Endodermal cell (in vitro differentiated cells): ENCODE data around the gene KICS2. TPM values are rescaled to one million over a fixed set of nuclear protein-coding genes. Genes with fewer than 3 reads are reported as not detected.

Source experiments
- DNase-seq: peaks from one replicate; pipeline ENCODE4 v3.0.0-alpha.2; 2017
- H3K27ac ChIP-seq: 2 replicates; pipeline ENCODE4 v1.5.1; 2013; ENCODE audit warnings: mild to moderate bottlenecking, low read depth, low read length, moderate library complexity
- H3K27me3 ChIP-seq: 2 replicates; pipeline ENCODE4 v1.6.1; 2013; ENCODE audit warnings: mild to moderate bottlenecking, low read length, moderate library complexity; ENCODE audit not compliant: insufficient read depth, control insufficient read depth, poor library complexity, severe bottlenecking
- H3K36me3 ChIP-seq: 2 replicates; pipeline ENCODE4 v1.7.0; 2013; ENCODE audit warnings: mild to moderate bottlenecking, low read length, moderate library complexity; ENCODE audit not compliant: control insufficient read depth, insufficient read depth
- H3K4me1 ChIP-seq: one replicate; pipeline ENCODE4 v1.7.0; 2013; ENCODE audit warnings: low read length; ENCODE audit not compliant: control insufficient read depth, insufficient read depth
- H3K4me3 ChIP-seq: 2 replicates; pipeline ENCODE4 v1.5.1; 2013; ENCODE audit warnings: mild to moderate bottlenecking, low read length, moderate library complexity
- H3K9ac ChIP-seq: 2 replicates; pipeline ENCODE4 v1.6.1; 2013; ENCODE audit warnings: mild to moderate bottlenecking, low read length, moderate library complexity; ENCODE audit not compliant: poor library complexity, severe bottlenecking; ENCODE audit errors: extremely low read depth
- H3K9me3 ChIP-seq: 2 replicates; pipeline ENCODE4 v1.6.1; 2013; ENCODE audit warnings: mild to moderate bottlenecking, low read length, moderate library complexity; ENCODE audit not compliant: control insufficient read depth
- H3K27ac Mint-ChIP-seq: 2 replicates; pipeline ENCODE4 v1.8.0; 2020; ENCODE audit warnings: mixed read lengths
- H3K27me3 Mint-ChIP-seq: 2 replicates; pipeline ENCODE4 v1.8.0; 2021; ENCODE audit warnings: mild to moderate bottlenecking, mixed read lengths; ENCODE audit not compliant: insufficient read depth
- H3K36me3 Mint-ChIP-seq: 2 replicates; pipeline ENCODE4 v1.8.0; 2020; ENCODE audit warnings: low read depth, mixed read lengths
- H3K4me1 Mint-ChIP-seq: 2 replicates; pipeline ENCODE4 v1.8.0; 2020; ENCODE audit warnings: mixed read lengths
- H3K4me3 Mint-ChIP-seq: 2 replicates; pipeline ENCODE4 v1.8.0; 2020; ENCODE audit warnings: mild to moderate bottlenecking, moderate library complexity, mixed read lengths
- H3K9me3 Mint-ChIP-seq: 2 replicates; pipeline ENCODE4 v1.8.0; 2020; ENCODE audit warnings: mild to moderate bottlenecking, mixed read lengths
- CTCF ChIP-seq: fragments of 200-600 bp; sonication (generic); conservative IDR thresholded peaks from 2 replicates; pipeline ENCODE4 v1.5.0; 2021; ENCODE audit warnings: antibody characterized with exemption, mild to moderate bottlenecking
- WGBS, 2 experiments: methylation state at CpG; one replicate each; pipeline versions ENCODE4 v1.1.5 to v1.1.7; 2013; ENCODE audit warnings: missing lambda C conversion rate in 2 of 2, mixed read lengths in 1 of 2; ENCODE audit not compliant: insufficient coverage in 1 of 2, insufficient read length in 1 of 2; 5-methylcytosine and 5-hydroxymethylcytosine counted together
- total RNA-seq, 2 donors: library from RNA; stranded (reverse); fragmentation: NEBNext Ultra II Directional in 1 of 2; extraction: Animal tissue kit (Norgen Biotek cat#: 25700) in 1 of 2; gene quantifications; 2 replicates in 1 of 2; 3 replicates in 1 of 2; pipeline ENCODE4 v1.2.1, GENCODE V29; 2021

The KICS2 gene
- total RNA-seq, 2 donors from 2014 or later, result 8.0 to 16.6 TPM

DNA sequence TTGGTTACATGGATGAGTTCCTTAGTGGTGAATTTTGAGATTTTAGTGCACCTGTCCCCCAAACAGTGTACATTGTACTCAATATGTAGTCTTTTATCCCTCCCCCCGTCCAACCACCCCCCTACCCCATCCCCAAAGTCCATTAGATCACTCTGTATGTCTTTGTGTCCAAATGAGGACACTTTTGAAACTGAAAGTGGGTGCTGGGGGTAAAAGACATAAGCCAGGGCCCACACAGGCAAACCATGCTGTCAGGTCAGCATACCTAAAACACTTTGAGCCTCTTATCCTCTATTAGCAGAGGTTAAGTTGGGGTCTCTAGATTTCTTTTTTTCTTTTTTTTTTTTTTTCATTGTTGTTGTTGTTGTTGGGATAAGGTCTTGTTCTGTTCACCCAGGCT is 31.3 kb upstream of the KICS2 start:
- no peak overlapping the region for H3K9ac ChIP-seq
- Mint-ChIP-seq H3K27ac (no peak overlapping the region), H3K4me3 (no peak overlapping the region), H3K27me3 (no peaks in the 10 kb centered on the region), H3K36me3 (no peaks in the 10 kb centered on the region), H3K9me3 (no peaks in the 10 kb centered on the region), H3K4me1 (peaks cover 6% of the 10 kb centered on the region)
- H3K36me3 ChIP-seq, result no peaks in the 10 kb centered on the region
- WGBS, 2 experiments, result 60% methylated on average over 1 of the region's 1 CpG; no CpG with 5 or more reads in 1 of the 2 experiments
- H3K4me3 ChIP-seq, result no peak overlapping the region
- no peaks in the 10 kb centered on the region for H3K4me1 ChIP-seq
- no peaks in the 10 kb centered on the region for H3K9me3 ChIP-seq
- TF ChIP-seq CTCF, result no peak
- no peaks in the 10 kb centered on the region for H3K27me3 ChIP-seq
- no peak for DNase-seq
- H3K27ac ChIP-seq, result no peak overlapping the region

DNA sequence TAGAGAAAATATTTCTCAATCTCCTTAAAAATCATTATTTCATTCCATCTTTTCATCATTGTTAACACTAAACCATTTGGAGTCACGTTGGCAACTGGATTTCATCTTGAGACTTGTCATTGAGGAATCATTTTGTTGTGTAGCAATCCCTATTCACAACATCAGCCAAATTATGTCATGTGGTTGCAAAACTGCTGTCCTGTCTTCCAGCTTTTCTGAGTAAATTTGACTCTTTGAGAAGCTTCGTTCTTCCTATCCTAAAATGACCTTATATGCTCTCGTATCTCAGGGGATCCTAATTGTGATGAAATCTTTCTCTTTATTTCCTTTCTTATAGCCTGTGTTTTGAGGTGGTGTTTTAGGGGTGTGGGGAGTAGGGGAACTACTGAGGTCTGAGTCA is 30.6 kb upstream of the KICS2 start:
- no peaks in the 10 kb centered on the region for H3K36me3 Mint-ChIP-seq
- DNase-seq, result no peak
- H3K9me3 ChIP-seq, result no peaks in the 10 kb centered on the region
- H3K4me1 Mint-ChIP-seq, result peaks cover 6% of the 10 kb centered on the region
- H3K4me3 Mint-ChIP-seq, result no peak overlapping the region
- no peak overlapping the region for H3K27ac ChIP-seq
- no peak for TF ChIP-seq CTCF
- H3K36me3 ChIP-seq, result no peaks in the 10 kb centered on the region
- no peak overlapping the region for H3K27ac Mint-ChIP-seq
- H3K27me3 ChIP-seq, result no peaks in the 10 kb centered on the region
- no peaks in the 10 kb centered on the region for H3K27me3 Mint-ChIP-seq
- H3K9me3 Mint-ChIP-seq, result peaks cover 2% of the 10 kb centered on the region
- WGBS, 2 experiments, result 90 to 100% methylated on average over 1 to 3 of the region's 3 CpGs
- no peak overlapping the region for H3K4me3 ChIP-seq
- no peak overlapping the region for H3K9ac ChIP-seq
- no peaks in the 10 kb centered on the region for H3K4me1 ChIP-seq

DNA sequence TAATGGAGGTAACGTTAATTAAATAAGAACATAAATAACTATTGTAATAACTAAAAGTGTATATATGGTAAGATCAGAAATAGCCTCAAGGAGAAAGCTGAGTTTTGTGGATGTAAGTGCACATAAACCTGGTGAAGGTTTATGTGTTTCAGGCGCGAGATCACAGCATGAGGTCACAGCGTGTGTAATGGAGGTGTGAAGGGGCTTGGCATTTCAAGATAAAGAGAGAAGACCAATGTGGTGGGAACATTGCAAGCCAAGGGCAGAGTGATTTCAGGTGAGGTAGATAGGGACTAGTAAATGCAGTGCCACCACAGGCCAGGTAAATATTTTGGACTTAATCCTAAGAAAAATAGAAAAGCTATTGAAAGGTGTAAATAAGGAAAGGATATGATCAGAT is 21.7 kb upstream of the KICS2 start:
- no peaks in the 10 kb centered on the region for H3K27me3 ChIP-seq
- H3K9ac ChIP-seq, result no peak overlapping the region
- no peaks in the 10 kb centered on the region for H3K9me3 ChIP-seq
- DNase-seq, result peak; percentile 96
- 39 to 59% methylated on average over 3 of the region's 4 CpGs for WGBS, 2 experiments
- peaks cover 6% of the 10 kb centered on the region for H3K27me3 Mint-ChIP-seq
- TF ChIP-seq CTCF, result no peak
- H3K4me1 ChIP-seq, result no peaks in the 10 kb centered on the region
- H3K4me3 ChIP-seq, result no peak overlapping the region
- no peak overlapping the region for H3K4me3 Mint-ChIP-seq
- peak overlapping the region; percentile 44 for H3K27ac Mint-ChIP-seq
- no peaks in the 10 kb centered on the region for H3K36me3 ChIP-seq
- H3K36me3 Mint-ChIP-seq, result no peaks in the 10 kb centered on the region
- H3K27ac ChIP-seq, result no peak overlapping the region
- peaks cover 37% of the 10 kb centered on the region for H3K4me1 Mint-ChIP-seq
- peaks cover 2% of the 10 kb centered on the region for H3K9me3 Mint-ChIP-seq
